ENCODE data around the gene PELO.

- TF ChIP-seq, protein P1, sequence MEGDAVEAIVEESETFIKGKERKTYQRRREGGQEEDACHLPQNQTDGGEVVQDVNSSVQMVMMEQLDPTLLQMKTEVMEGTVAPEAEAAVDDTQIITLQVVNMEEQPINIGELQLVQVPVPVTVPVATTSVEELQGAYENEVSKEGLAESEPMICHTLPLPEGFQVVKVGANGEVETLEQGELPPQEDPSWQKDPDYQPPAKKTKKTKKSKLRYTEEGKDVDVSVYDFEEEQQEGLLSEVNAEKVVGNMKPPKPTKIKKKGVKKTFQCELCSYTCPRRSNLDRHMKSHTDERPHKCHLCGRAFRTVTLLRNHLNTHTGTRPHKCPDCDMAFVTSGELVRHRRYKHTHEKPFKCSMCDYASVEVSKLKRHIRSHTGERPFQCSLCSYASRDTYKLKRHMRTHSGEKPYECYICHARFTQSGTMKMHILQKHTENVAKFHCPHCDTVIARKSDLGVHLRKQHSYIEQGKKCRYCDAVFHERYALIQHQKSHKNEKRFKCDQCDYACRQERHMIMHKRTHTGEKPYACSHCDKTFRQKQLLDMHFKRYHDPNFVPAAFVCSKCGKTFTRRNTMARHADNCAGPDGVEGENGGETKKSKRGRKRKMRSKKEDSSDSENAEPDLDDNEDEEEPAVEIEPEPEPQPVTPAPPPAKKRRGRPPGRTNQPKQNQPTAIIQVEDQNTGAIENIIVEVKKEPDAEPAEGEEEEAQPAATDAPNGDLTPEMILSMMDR (optimal IDR thresholded peaks at IDR 0.05 in 1 of 3, IDR thresholded peaks at IDR 0.05 in 1 of 3, conservative IDR thresholded peaks at IDR 0.05 in 1 of 3; ENCODE audit: extremely low read depth in 1 of 3, insufficient read depth in 2 of 3, low read length in 3 of 3), result no peak
- no peak for TF ChIP-seq EZH2 (IDR thresholded peaks at IDR 0.05; ENCODE audit: low read length)
Measured at GRCh38 chr5:52778781-52779180, 8.9 kb upstream of the PELO start.
